ENCODE measurements around the gene YBX2.
A peak's percentile ranks its signal among the peaks of the same experiment; 100 is the strongest.

YBX2 gene

DNA sequence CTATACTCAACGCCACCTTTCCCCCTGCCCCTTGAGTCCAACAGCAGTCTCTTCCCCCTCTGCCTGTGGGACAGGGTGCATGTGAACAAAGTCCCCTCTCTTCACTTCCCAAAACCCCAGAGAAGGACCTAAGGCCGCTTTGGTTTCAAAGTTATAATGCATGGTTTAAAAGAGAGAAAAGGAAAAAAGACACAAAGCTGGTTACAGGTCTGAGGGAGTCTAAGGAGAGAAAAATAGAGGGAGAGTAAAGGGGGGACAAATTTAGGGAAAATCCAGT lies 51.0 kb downstream of the YBX2 start:
- no peak for DNase-seq (ENCODE audit: extremely low read depth, insufficient read length)
- TF ChIP-seq, protein P1, sequence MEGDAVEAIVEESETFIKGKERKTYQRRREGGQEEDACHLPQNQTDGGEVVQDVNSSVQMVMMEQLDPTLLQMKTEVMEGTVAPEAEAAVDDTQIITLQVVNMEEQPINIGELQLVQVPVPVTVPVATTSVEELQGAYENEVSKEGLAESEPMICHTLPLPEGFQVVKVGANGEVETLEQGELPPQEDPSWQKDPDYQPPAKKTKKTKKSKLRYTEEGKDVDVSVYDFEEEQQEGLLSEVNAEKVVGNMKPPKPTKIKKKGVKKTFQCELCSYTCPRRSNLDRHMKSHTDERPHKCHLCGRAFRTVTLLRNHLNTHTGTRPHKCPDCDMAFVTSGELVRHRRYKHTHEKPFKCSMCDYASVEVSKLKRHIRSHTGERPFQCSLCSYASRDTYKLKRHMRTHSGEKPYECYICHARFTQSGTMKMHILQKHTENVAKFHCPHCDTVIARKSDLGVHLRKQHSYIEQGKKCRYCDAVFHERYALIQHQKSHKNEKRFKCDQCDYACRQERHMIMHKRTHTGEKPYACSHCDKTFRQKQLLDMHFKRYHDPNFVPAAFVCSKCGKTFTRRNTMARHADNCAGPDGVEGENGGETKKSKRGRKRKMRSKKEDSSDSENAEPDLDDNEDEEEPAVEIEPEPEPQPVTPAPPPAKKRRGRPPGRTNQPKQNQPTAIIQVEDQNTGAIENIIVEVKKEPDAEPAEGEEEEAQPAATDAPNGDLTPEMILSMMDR (IDR thresholded peaks at IDR 0.05; ENCODE audit: insufficient read depth, low read length, poor library complexity, severe bottlenecking), result no peak
- Histone ChIP-seq H3K4me3 (replicated peaks; ENCODE audit: low read depth, low read length) (peak overlapping the region; percentile 97), H3K36me3 (ENCODE audit: control insufficient read depth, insufficient read depth, low read length) (peaks cover 9% of the 10 kb centered on the region), H3K27me3 (replicated peaks; ENCODE audit: control insufficient read depth, insufficient read depth, low read length) (no peaks in the 10 kb centered on the region)

DNA sequence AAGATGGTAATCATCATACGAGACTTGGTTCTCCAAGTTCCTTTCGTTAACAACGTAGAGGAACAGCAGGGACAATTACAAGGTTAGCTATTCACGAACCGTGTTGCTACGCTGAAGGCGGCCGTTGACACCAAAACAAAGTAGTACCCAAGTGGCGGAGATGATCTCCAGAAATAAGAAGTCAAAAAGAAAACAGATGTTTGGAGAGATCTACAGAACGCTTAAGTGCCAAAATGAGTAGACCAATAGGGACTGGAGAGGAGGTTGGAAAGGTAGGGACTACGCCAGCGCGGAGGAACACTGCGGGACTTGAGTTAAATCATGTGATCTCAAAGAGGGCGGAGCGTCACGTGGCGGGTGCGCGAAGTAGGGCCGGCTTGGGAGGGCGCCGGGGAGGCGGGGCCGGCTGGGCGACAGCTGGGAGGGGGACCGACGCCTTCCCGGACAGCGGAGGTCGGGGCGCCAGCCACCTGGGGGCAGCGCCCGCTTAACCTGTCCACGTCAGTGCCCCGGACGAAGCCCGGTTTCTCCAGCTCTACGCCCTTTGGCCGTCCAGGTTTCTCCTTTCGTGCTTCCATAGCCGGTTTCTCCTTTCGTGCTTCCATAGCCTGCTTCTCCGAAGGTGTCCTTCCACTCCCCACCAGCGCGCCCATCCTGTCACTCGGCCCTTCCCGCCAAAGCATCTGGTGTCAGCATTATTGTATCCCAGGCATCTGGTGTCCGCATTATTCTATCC lies 51.6 kb downstream of the YBX2 start:
- H3K4me3 ChIP-seq (replicated peaks; ENCODE audit: low read depth, low read length), result peak overlapping the region; percentile 97
- TF ChIP-seq, protein P1 (IDR thresholded peaks at IDR 0.05; ENCODE audit: insufficient read depth, low read length, poor library complexity, severe bottlenecking), result no peak
- peak; percentile 92 for DNase-seq (ENCODE audit: extremely low read depth, insufficient read length)
- peaks cover 9% of the 10 kb centered on the region for H3K36me3 ChIP-seq (ENCODE audit: control insufficient read depth, insufficient read depth, low read length)
- H3K27me3 ChIP-seq (replicated peaks; ENCODE audit: control insufficient read depth, insufficient read depth, low read length), result no peaks in the 10 kb centered on the region

DNA sequence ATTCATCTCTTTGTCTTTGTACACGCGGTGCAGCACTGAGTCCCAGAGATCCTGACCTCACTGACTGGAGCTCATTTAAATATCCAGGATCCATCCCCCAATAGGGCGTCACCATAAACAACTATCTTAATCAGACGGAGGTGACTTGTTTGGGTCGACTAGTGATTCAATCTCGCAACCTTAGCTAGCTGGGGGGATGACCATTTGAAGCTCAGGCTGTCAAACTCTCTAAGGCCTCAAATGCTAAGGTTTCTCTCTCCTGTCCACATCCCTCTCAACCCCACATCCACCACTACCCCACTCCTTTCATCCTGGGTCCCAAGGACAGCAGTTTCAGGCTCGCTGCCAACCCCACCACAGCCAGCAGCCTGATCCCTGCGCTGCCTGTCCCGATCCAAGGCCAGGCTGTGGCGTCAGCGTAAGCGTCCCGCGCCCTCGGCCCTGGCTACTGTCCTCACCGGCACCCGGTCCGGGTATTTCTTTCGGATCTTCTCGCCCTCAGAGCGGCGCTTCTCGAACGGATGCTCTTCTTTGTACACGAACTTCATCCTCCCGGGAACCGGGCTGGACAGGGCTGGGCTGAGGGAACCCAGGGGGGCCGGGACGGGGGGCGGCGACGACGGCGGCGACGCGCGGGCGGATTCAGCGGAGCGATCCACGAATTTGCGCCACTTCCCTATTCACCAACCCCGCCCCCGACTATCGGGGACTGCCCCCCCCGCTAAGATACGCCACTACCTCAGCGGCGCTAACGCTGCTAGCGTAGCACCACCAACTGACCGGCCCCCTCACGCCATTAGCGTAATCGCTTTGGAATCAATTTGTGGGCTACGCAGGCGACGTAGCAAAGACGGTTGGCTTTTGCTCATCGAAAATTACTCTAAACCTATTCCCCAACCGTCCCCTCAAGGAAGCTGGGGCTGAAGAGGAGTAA lies 52.4 kb downstream of the YBX2 start, which contains the start of gene GABARAP:
TSS of gene GABARAP (minus strand) at position 667 of the 934 bp plus-strand sequence. CDS start at position 548, 119 bp downstream.
- peak; percentile 88 for DNase-seq (ENCODE audit: extremely low read depth, insufficient read length)

DNA sequence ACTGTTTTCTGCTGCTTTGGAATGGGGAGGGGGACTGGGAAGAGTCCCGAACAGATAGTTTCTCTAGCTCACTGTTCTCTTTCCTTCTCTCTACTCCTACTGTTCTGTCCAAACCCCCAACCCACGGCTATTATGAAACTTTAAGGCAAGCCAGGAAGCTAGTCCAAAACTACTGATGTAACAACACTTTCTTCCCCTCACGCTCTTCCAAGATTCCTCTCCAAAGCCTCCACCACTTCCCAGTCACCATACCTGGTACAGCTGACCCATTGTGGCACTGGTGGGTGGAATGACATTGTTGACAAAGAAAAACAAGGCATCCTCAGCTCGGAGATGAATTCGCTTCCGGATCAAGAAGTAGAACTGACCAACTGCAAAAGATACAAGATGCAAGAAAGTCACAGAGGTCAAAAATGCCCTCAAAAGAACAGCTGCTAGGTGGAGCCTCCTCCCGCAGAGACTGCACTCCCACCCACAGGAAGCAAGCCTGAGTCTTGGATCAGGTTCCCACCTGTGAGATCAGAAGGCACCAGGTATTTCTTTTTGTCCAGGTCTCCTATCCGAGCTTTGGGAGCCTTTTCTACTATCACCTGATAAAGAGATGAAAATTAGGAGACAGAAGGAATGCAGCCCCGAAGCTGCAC lies 53.2 kb downstream of the YBX2 start:
- Histone ChIP-seq H3K27me3 (replicated peaks; ENCODE audit: control insufficient read depth, insufficient read depth, low read length) (no peaks in the 10 kb centered on the region), H3K36me3 (ENCODE audit: control insufficient read depth, insufficient read depth, low read length) (peaks cover 14% of the 10 kb centered on the region), H3K4me3 (replicated peaks; ENCODE audit: low read depth, low read length) (peak overlapping the region; percentile 97)
- TF ChIP-seq, protein P1 (IDR thresholded peaks at IDR 0.05; ENCODE audit: insufficient read depth, low read length, poor library complexity, severe bottlenecking), result no peak
- no peak for DNase-seq (ENCODE audit: extremely low read depth, insufficient read length)

More for the DNA sequence above, 52.4 kb downstream of the YBX2 start, which contains the start of gene GABARAP:
- Histone ChIP-seq H3K36me3 (ENCODE audit: control insufficient read depth, insufficient read depth, low read length) (peaks cover 9% of the 10 kb centered on the region), H3K27me3 (replicated peaks; ENCODE audit: control insufficient read depth, insufficient read depth, low read length) (no peaks in the 10 kb centered on the region), H3K4me3 (replicated peaks; ENCODE audit: low read depth, low read length) (peak within 1 kb of the TSS; percentile 97)
- TF ChIP-seq, protein P1 (IDR thresholded peaks at IDR 0.05; ENCODE audit: insufficient read depth, low read length, poor library complexity, severe bottlenecking), result no peak

DNA sequence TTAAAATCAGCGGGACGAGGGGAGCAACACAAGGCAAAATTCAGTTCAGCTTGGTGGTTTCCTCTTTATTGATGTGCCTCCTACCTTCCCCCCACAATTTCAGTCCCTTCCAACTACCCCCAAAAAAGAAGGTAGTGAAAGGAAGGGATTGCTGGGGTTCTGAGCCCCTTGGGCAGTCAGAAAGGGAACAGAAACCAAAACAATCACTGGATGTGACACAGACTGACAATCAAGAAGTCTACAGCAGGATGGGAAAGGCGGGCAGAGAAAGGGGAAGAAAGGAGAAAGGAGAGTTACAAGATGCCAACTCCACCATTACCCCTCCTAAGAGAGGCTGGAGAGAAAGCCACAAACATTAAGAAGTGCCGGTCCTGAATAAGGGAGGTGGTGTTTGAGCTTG lies 54.1 kb downstream of the YBX2 start:
- Histone ChIP-seq H3K27me3 (replicated peaks; ENCODE audit: control insufficient read depth, insufficient read depth, low read length) (no peaks in the 10 kb centered on the region), H3K4me3 (replicated peaks; ENCODE audit: low read depth, low read length) (0 out of 2 replicates have a peak overlapping the region, but pooled peaks have one; percentile 52), H3K36me3 (ENCODE audit: control insufficient read depth, insufficient read depth, low read length) (peaks cover 17% of the 10 kb centered on the region)
- no peak for DNase-seq (ENCODE audit: extremely low read depth, insufficient read length)
- TF ChIP-seq, protein P1 (IDR thresholded peaks at IDR 0.05; ENCODE audit: insufficient read depth, low read length, poor library complexity, severe bottlenecking), result no peak
